Measurements from ENCODE around the gene C15orf39. TPM values are rescaled to one million over a fixed set of nuclear protein-coding genes. Genes with fewer than 3 reads are reported as not detected.

Gene C15orf39
- total RNA-seq, 4 donors from 2014 or later, result 10.6 to 18.3 (median 16.7) TPM

DNA sequence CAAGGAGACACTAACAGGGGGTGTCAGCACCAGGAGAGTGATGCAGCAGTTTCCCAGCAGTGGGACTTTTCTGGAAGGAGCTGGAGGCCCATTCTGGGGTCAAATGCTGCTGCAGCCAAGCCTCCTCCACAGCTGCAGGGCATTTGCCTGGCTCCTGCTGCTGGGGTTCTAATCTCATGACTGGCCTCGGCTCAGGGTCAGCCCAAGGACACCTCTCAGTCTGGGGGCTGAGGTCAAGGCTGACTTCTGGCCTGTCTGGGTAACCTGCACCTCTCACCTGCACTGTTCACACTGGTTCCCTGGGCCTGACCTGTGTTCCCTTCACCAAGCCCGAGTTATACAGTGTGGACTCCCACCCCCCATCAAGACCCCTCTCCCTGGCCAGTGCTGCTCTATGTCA lies 10.4 kb upstream of the C15orf39 start:
- peaks cover 11 to 18% of the 10 kb centered on the region in 2 donors for H3K4me1 ChIP-seq
- TF ChIP-seq CTCF (IDR thresholded peaks at IDR 0.05) (no peak), POLR2A (IDR thresholded peaks at IDR 0.05) (no peak)
- WGBS, 2 donors, result 100% methylated on average over 1 of the region's 2 CpGs
- no peak overlapping the region for H3K4me3 ChIP-seq (replicated peaks in 1 of 3)
- no peak overlapping the region for H3K27ac ChIP-seq
- H3K27me3 ChIP-seq, result no peaks in the 10 kb centered on the region
- no peak for DNase-seq
- H3K9me3 ChIP-seq, result no peaks in the 10 kb centered on the region
- H3K36me3 ChIP-seq, result no peaks in the 10 kb centered on the region
- intact Hi-C loops (cut with DNase I), result no loop called here

- 94 to 100% methylated on average over 1 to 3 of the region's 4 CpGs for WGBS, 2 donors
- Histone ChIP-seq H3K4me3 (replicated peaks in 1 of 3) (no peak overlapping the region), H3K4me1 (peaks cover 11 to 21% of the 10 kb centered on the region in 2 donors), H3K27me3 (no peaks in the 10 kb centered on the region), H3K36me3 (no peaks in the 10 kb centered on the region), H3K27ac (no peak overlapping the region), H3K9me3 (no peaks in the 10 kb centered on the region)
- intact Hi-C loops (cut with DNase I), result no loop called here
- DNase-seq, result no peak
- TF ChIP-seq CTCF (IDR thresholded peaks at IDR 0.05), result no peak
- no peak for TF ChIP-seq POLR2A (IDR thresholded peaks at IDR 0.05)
Observed at GRCh38 chr15:75192307-75192706, 9.4 kb upstream of the C15orf39 start.

GRCh38 chr15:75193272-75193671 lies 8.4 kb upstream of the C15orf39 start:
- no peak for TF ChIP-seq CTCF (IDR thresholded peaks at IDR 0.05)
- no peak for TF ChIP-seq POLR2A (IDR thresholded peaks at IDR 0.05)
- Histone ChIP-seq H3K27me3 (no peaks in the 10 kb centered on the region), H3K9me3 (no peaks in the 10 kb centered on the region), H3K27ac (no peak overlapping the region), H3K4me1 (peaks cover 11 to 21% of the 10 kb centered on the region in 2 donors), H3K4me3 (replicated peaks in 1 of 3) (no peak overlapping the region), H3K36me3 (no peaks in the 10 kb centered on the region)
- no peak for DNase-seq
- intact Hi-C loops (cut with DNase I), result no loop called here
- WGBS, 2 donors, result 40 to 50% methylated on average over 2 to 3 of the region's 3 CpGs

DNA sequence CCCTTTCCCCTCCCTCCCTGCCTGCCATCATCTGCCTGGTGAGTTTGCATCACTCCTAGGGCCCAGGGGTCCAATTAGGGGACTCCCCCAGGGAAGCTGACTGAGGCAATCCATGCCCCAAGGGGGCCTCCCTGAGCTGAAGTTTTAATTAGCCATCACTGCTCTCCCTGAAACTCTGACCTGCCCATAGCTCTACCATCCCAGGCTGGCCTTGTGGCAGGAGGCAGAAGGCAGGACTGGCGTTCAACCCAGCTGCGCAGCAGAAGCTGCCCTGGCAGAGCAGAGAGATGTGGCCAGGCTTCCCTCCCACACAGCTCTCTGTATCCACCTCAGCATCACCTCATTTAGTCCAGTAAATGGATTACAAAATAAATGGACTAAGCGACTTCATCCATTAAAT lies 7.7 kb upstream of the C15orf39 start:
- TF ChIP-seq CTCF (IDR thresholded peaks at IDR 0.05) (no peak), POLR2A (IDR thresholded peaks at IDR 0.05) (no peak)
- intact Hi-C loops (cut with DNase I), result no loop called here
- H3K27ac ChIP-seq, result no peak overlapping the region
- H3K36me3 ChIP-seq, result no peaks in the 10 kb centered on the region
- no peak overlapping the region for H3K4me3 ChIP-seq (replicated peaks in 1 of 3)
- no peaks in the 10 kb centered on the region for H3K27me3 ChIP-seq
- DNase-seq, result no peak
- peaks cover 11 to 25% of the 10 kb centered on the region in 2 donors for H3K4me1 ChIP-seq
- no peaks in the 10 kb centered on the region for H3K9me3 ChIP-seq
- WGBS, 2 donors, result 95 to 100% methylated on average over 3 of the region's 3 CpGs

- no peak for DNase-seq
- Histone ChIP-seq H3K4me3 (replicated peaks in 1 of 3) (no peak overlapping the region), H3K27ac (no peak overlapping the region), H3K4me1 (peaks cover 11 to 29% of the 10 kb centered on the region in 2 donors), H3K36me3 (no peaks in the 10 kb centered on the region), H3K9me3 (no peaks in the 10 kb centered on the region), H3K27me3 (no peaks in the 10 kb centered on the region)
- 97% methylated on average over 3 of the region's 3 CpGs for WGBS, 2 donors
- intact Hi-C loops (cut with DNase I), result no loop called here
- no peak for TF ChIP-seq POLR2A (IDR thresholded peaks at IDR 0.05)
- TF ChIP-seq CTCF (IDR thresholded peaks at IDR 0.05), result no peak
Observed at GRCh38 chr15:75194397-75194796, 7.3 kb upstream of the C15orf39 start.
